Nephron (organoid): ENCODE data around the gene RNF207.

Experiments
- H3K27ac Mint-ChIP-seq, 3 experiments: 2 replicates each; pipeline ENCODE4 v1.8.0; 2020; ENCODE audit warnings: mixed read lengths in 3 of 3, mild to moderate bottlenecking in 2 of 3, moderate library complexity in 1 of 3
- H3K27me3 Mint-ChIP-seq: 2 replicates; pipeline ENCODE4 v1.8.0; 2021; ENCODE audit warnings: low read depth, mild to moderate bottlenecking, moderate library complexity, mixed read lengths
- H3K36me3 Mint-ChIP-seq: 2 replicates; pipeline ENCODE4 v1.8.0; 2020; ENCODE audit warnings: low read depth, mixed read lengths
- H3K4me1 Mint-ChIP-seq: 2 replicates; pipeline ENCODE4 v1.8.0; 2020; ENCODE audit warnings: mixed read lengths
- H3K4me3 Mint-ChIP-seq, 3 experiments: 2 replicates each; pipeline ENCODE4 v1.8.0; 2020; ENCODE audit warnings: mild to moderate bottlenecking in 3 of 3, mixed read lengths in 3 of 3, moderate library complexity in 2 of 3
- H3K9me3 Mint-ChIP-seq: 2 replicates; pipeline ENCODE4 v1.8.0; 2020; ENCODE audit warnings: mixed read lengths
- CTCF ChIP-seq, 3 experiments: fragments of 200-600 bp; sonication (generic); IDR thresholded peaks; one replicate each; pipeline ENCODE4 v1.5.0; 2021; ENCODE audit warnings: antibody characterized with exemption in 3 of 3; ENCODE audit not compliant: unreplicated experiment in 3 of 3

RNF207 gene

DNA sequence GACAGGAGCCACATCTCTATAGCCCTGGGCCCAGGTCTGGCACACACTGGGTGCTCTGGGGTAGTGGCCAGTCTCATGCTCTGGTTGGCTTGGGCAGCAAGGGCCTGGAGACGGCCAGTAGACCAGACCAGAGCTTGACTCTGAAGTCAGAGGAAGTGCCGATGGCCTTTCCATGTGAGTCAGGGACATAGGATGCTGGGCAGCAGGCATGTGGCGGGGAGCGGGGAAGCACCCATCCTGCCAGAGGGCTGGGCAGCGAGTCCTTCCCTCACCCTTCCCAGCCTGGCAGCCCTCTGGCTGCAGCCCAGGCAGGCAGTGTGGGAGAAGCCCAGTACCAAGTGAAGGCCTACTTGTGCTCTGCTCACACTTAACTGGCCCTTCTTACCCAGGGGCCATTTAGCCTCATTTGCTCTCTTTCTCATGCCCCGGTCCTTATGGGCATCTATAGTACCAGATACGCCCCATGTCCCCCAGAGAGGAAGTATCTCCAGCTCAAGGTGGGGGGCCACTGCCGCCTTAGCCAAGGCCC is 51.7 kb downstream of the RNF207 start:
- Mint-ChIP-seq H3K4me1 (peaks cover 10% of the 10 kb centered on the region), H3K27me3 (peaks cover 15% of the 10 kb centered on the region), H3K4me3 (peak overlapping the region in 2 of 3 experiments; percentile 29 to 41), H3K9me3 (no peaks in the 10 kb centered on the region), H3K36me3 (peaks cover 6% of the 10 kb centered on the region), H3K27ac (no peak overlapping the region)
- no peak for TF ChIP-seq CTCF (IDR thresholded peaks at IDR 0.05; ENCODE audit: unreplicated experiment in 3 of 3)

- H3K27me3 Mint-ChIP-seq = peaks cover 11% of the 10 kb centered on the region
- H3K4me1 Mint-ChIP-seq = peaks cover 20% of the 10 kb centered on the region
- H3K9me3 Mint-ChIP-seq = no peaks in the 10 kb centered on the region
- H3K36me3 Mint-ChIP-seq = peaks cover 3% of the 10 kb centered on the region
- no peak for TF ChIP-seq CTCF (IDR thresholded peaks at IDR 0.05; ENCODE audit: unreplicated experiment in 3 of 3)
- H3K27ac Mint-ChIP-seq = no peak overlapping the region
- peak overlapping the region; percentile 74 to 81 (median 80) for H3K4me3 Mint-ChIP-seq
These were observed 52.8 kb downstream of the RNF207 start for GRCh38 chr1:6258675-6259074.

- peak overlapping the region; percentile 74 to 81 (median 80) for H3K4me3 Mint-ChIP-seq
- no peaks in the 10 kb centered on the region for H3K9me3 Mint-ChIP-seq
- H3K36me3 Mint-ChIP-seq = no peaks in the 10 kb centered on the region
- no peak overlapping the region for H3K27ac Mint-ChIP-seq
- no peak for TF ChIP-seq CTCF (IDR thresholded peaks at IDR 0.05; ENCODE audit: unreplicated experiment in 3 of 3)
- peaks cover 6% of the 10 kb centered on the region for H3K27me3 Mint-ChIP-seq
- H3K4me1 Mint-ChIP-seq = peaks cover 29% of the 10 kb centered on the region
These were observed 53.8 kb downstream of the RNF207 start for GRCh38 chr1:6259491-6260362.

GRCh38 chr1:6260433-6260934 is 54.6 kb downstream of the RNF207 start:
- Mint-ChIP-seq H3K4me1 (peaks cover 37% of the 10 kb centered on the region), H3K36me3 (no peaks in the 10 kb centered on the region), H3K27me3 (peaks cover 6% of the 10 kb centered on the region), H3K4me3 (no peak overlapping the region), H3K27ac (no peak overlapping the region), H3K9me3 (no peaks in the 10 kb centered on the region)
- no peak for TF ChIP-seq CTCF (IDR thresholded peaks at IDR 0.05; ENCODE audit: unreplicated experiment in 3 of 3)

DNA sequence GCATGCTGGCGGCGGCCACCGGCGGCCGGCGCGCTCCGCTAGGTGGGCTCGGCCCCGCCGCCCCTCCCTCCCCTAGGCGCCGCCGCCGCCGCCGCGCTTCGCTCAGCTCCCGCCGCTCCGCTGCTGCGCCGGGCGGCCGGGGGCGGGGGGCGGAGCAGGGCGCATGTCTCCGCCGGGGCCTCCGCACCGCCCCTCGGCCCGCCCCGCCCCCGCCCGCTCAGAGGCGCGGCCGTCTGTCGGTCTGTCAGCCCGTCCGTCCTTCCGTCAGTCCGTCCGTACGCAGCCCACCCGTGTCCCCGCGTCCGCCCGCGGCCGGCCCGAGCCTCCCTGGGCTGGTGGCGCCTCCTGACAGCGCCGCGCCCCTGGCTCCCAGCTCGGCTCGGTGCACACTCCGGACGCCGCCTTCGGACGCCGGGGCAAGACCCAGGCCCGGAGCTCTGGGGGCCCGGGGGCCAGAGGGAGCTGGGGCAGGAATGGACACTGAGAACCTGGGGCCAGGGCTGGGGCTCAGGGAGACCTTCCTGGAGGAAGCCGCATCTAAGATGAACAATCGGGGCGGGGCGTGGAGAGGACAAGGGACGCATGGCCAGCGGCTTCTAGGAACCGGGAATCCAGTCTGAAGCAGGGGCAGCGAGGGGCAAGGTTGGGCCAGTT is 55.2 kb downstream of the RNF207 start, which contains the start of gene GPR153:
Gene GPR153, minus strand, starts transcription at position 138 of the 654 bp plus-strand sequence. CDS start 6,193 bp downstream, outside the sequence.
- Mint-ChIP-seq H3K27me3 (peaks cover 6% of the 10 kb centered on the region), H3K9me3 (no peaks in the 10 kb centered on the region), H3K27ac (peak within 1 kb of the TSS; percentile 67 to 88 (median 80)), H3K4me3 (peak within 1 kb of the TSS; percentile 79 to 83 (median 83)), H3K4me1 (peaks cover 43% of the 10 kb centered on the region), H3K36me3 (no peaks in the 10 kb centered on the region)
- no peak for TF ChIP-seq CTCF (IDR thresholded peaks at IDR 0.05; ENCODE audit: unreplicated experiment in 3 of 3)
